H1 (cell line): Measurements from ENCODE around the gene DEFB119.

Experiments
- EGR1 ChIP-seq: IDR thresholded peaks from 2 replicates; pipeline ENCODE4 v1.6.1; 2011; ENCODE audit warnings: low read depth, low read length, borderline replicate concordance
- KDM5A ChIP-seq: fragments of 200-600 bp; IDR thresholded peaks from 2 replicates; pipeline ENCODE4 v1.7.1; 2012; ENCODE audit warnings: mild to moderate bottlenecking, low read length, inconsistent platforms, mixed read lengths
- POLR2A ChIP-seq, 2 experiments: IDR thresholded peaks; 1 replicate in 1 of 2; 2 replicates in 1 of 2; pipeline ENCODE4 v1.6.1; 2011; ENCODE audit warnings: low read depth in 2 of 2, low read length in 2 of 2, mild to moderate bottlenecking in 2 of 2; ENCODE audit errors: control extremely low read depth in 1 of 2
- RAD21 ChIP-seq, 2 experiments: IDR thresholded peaks in 1 of 2; conservative IDR thresholded peaks in 1 of 2; 2 replicates each; pipeline ENCODE4 v1.6.1; 2011; ENCODE audit warnings: low read depth in 2 of 2, low read length in 2 of 2, improper control_type of control experiment in 1 of 2, inconsistent platforms in 1 of 2, mild to moderate bottlenecking in 1 of 2, moderate library complexity in 1 of 2
- TBP ChIP-seq: IDR thresholded peaks from 2 replicates; pipeline ENCODE4 v1.6.1; 2011; ENCODE audit warnings: low read depth, low read length, improper control_type of control experiment
- TF ChIP-seq, protein P1 (sequence below): IDR thresholded peaks from 2 replicates; pipeline ENCODE4 v1.6.1; 2011; ENCODE audit warnings: low read length, improper control_type of control experiment
- TF ChIP-seq, protein P2 (sequence below), 3 experiments: IDR thresholded peaks; 1 replicate in 2 of 3; 2 replicates in 1 of 3; pipeline versions ENCODE4 v1.5.1 to v1.6.1; 2011; ENCODE audit warnings: low read length in 3 of 3, mild to moderate bottlenecking in 3 of 3, inconsistent platforms in 2 of 3, low read depth in 1 of 3, moderate library complexity in 1 of 3; ENCODE audit not compliant: insufficient read depth in 1 of 3; ENCODE audit errors: control extremely low read depth in 1 of 3

DNA sequence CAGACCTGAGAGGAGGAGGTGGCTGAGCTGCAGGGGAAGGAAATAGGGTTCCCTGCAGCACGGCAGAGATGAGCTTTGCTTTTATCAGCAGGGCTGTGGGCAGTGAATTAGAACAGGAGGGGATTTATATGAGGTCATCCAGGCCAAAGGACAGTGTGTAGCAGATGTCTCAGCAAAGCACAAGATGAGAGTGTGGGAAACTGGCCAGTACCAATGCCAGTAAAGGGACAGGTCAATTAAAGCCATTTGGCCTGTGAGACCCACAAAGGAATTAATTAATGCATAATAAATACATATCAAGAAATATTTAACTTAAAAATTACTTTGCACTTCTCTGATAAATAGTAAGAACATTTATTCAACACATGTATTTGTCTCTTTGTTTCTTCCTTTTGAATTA, at the start of gene DEFB119:
- TF ChIP-seq, protein P1, sequence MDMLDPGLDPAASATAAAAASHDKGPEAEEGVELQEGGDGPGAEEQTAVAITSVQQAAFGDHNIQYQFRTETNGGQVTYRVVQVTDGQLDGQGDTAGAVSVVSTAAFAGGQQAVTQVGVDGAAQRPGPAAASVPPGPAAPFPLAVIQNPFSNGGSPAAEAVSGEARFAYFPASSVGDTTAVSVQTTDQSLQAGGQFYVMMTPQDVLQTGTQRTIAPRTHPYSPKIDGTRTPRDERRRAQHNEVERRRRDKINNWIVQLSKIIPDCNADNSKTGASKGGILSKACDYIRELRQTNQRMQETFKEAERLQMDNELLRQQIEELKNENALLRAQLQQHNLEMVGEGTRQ, result no peak
- TF ChIP-seq, protein P2, sequence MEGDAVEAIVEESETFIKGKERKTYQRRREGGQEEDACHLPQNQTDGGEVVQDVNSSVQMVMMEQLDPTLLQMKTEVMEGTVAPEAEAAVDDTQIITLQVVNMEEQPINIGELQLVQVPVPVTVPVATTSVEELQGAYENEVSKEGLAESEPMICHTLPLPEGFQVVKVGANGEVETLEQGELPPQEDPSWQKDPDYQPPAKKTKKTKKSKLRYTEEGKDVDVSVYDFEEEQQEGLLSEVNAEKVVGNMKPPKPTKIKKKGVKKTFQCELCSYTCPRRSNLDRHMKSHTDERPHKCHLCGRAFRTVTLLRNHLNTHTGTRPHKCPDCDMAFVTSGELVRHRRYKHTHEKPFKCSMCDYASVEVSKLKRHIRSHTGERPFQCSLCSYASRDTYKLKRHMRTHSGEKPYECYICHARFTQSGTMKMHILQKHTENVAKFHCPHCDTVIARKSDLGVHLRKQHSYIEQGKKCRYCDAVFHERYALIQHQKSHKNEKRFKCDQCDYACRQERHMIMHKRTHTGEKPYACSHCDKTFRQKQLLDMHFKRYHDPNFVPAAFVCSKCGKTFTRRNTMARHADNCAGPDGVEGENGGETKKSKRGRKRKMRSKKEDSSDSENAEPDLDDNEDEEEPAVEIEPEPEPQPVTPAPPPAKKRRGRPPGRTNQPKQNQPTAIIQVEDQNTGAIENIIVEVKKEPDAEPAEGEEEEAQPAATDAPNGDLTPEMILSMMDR (IDR thresholded peaks at IDR 0.05; ENCODE audit: control extremely low read depth in 1 of 3, insufficient read depth in 1 of 3, low read depth in 1 of 3, low read length in 3 of 3), result no peak
- TF ChIP-seq RAD21 (IDR thresholded peaks at IDR 0.05 in 1 of 2, conservative IDR thresholded peaks at IDR 0.05 in 1 of 2; ENCODE audit: low read depth in 2 of 2, low read length in 2 of 2) (no peak), TBP (no peak), EGR1 (no peak), POLR2A (IDR thresholded peaks at IDR 0.05; ENCODE audit: control extremely low read depth in 1 of 2, low read depth in 2 of 2, low read length in 2 of 2) (no peak), KDM5A (no peak)
